ENCODE results near the gene FASTKD1.

DNA sequence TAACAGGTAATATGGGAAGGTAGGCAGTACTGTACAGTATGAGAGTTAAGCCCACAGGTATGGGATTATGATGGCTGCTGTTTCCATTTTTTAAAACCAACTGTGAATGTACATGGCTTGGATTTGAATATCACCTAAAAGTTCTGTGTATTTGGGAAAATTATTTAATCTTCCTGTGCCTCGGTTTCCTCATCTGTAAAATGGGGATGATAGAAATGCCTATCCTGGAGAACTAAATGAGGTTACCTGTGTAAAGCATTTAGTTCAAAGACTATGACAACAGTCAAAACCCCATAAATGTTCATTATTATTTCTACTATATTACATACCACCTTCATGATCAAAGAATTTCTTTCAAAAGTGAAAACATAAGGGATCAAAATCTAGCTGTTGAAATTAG lies 60.6 kb downstream of the FASTKD1 start:
- TF ChIP-seq, protein P1, sequence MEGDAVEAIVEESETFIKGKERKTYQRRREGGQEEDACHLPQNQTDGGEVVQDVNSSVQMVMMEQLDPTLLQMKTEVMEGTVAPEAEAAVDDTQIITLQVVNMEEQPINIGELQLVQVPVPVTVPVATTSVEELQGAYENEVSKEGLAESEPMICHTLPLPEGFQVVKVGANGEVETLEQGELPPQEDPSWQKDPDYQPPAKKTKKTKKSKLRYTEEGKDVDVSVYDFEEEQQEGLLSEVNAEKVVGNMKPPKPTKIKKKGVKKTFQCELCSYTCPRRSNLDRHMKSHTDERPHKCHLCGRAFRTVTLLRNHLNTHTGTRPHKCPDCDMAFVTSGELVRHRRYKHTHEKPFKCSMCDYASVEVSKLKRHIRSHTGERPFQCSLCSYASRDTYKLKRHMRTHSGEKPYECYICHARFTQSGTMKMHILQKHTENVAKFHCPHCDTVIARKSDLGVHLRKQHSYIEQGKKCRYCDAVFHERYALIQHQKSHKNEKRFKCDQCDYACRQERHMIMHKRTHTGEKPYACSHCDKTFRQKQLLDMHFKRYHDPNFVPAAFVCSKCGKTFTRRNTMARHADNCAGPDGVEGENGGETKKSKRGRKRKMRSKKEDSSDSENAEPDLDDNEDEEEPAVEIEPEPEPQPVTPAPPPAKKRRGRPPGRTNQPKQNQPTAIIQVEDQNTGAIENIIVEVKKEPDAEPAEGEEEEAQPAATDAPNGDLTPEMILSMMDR (IDR thresholded peaks at IDR 0.05 in 2 of 3, conservative IDR thresholded peaks at IDR 0.05 in 1 of 3; ENCODE audit: control insufficient read depth in 2 of 3, extremely low read depth in 1 of 3, insufficient read depth in 1 of 3, low read depth in 3 of 3, low read length in 3 of 3): no peak
- no peak for TF ChIP-seq ZNF274 (IDR thresholded peaks at IDR 0.05; ENCODE audit: insufficient read depth, insufficient read length)
- TF ChIP-seq POLR2A (IDR thresholded peaks at IDR 0.05; ENCODE audit: low read depth, low read length): no peak
- no peak for TF ChIP-seq ZNF622 (IDR thresholded peaks at IDR 0.05)
- TF ChIP-seq JUNB (IDR thresholded peaks at IDR 0.05): no peak
- TF ChIP-seq POLR2AphosphoS5 (IDR thresholded peaks at IDR 0.05; ENCODE audit: low read length): no peak
- no peak for TF ChIP-seq FOXK2 (IDR thresholded peaks at IDR 0.05)
- TF ChIP-seq TARDBP (IDR thresholded peaks at IDR 0.05; ENCODE audit: borderline replicate concordance): no peak
- TF ChIP-seq CBX3 (IDR thresholded peaks at IDR 0.05; ENCODE audit: borderline replicate concordance, low read depth): no peak
- no peak for TF ChIP-seq YBX1 (IDR thresholded peaks at IDR 0.05)
- no peak for TF ChIP-seq GATAD2B (conservative IDR thresholded peaks at IDR 0.05; ENCODE audit: low read depth)
- TF ChIP-seq, protein P2, sequence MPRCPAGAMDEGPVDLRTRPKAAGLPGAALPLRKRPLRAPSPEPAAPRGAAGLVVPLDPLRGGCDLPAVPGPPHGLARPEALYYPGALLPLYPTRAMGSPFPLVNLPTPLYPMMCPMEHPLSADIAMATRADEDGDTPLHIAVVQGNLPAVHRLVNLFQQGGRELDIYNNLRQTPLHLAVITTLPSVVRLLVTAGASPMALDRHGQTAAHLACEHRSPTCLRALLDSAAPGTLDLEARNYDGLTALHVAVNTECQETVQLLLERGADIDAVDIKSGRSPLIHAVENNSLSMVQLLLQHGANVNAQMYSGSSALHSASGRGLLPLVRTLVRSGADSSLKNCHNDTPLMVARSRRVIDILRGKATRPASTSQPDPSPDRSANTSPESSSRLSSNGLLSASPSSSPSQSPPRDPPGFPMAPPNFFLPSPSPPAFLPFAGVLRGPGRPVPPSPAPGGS (IDR thresholded peaks at IDR 0.05; ENCODE audit: borderline replicate concordance, insufficient read depth, low read depth, low read length, poor library complexity, severe bottlenecking): no peak
- TF ChIP-seq TAF1 (IDR thresholded peaks at IDR 0.05; ENCODE audit: borderline replicate concordance, low read depth, low read length): no peak

All from GM12878 (cell line).